Measurements from ENCODE around the gene CYP19A1. TPM values are rescaled to one million over a fixed set of nuclear protein-coding genes. Genes with fewer than 3 reads are reported as not detected.

The CYP19A1 gene
- total RNA-seq, 1 donor from 2014 or later, result 0.58 TPM

DNA sequence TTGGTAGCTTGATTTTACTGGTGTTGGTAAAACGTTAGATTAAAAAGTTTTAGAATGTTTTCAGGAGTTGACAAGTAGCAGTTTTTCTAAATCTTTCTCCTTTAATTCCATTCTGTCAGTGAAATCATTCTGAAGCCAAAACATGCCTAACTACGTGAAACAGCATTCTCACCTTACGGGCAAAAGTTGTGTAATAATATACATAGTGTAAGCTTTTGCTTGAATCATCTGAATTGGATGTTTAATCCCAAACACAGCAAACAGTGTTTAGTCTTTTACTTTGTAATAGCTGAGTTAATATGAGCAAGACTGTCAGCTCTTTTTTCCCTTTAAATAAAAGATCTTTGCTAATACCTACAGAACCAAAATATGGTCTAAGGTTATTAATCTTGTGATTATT lies 100.6 kb downstream of the CYP19A1 start:
- Histone ChIP-seq H3K4me1 (no peaks in the 10 kb centered on the region), H3K4me3 (no peak overlapping the region), H3K27ac (no peak overlapping the region), H3K9me3 (no peaks in the 10 kb centered on the region), H3K27me3 (peaks cover 18% of the 10 kb centered on the region), H3K36me3 (no peaks in the 10 kb centered on the region)
- ATAC-seq, result no peak
- intact Hi-C loops (cut with DNase I), result no loop called here
- no peak for DNase-seq
- TF ChIP-seq, protein P1, sequence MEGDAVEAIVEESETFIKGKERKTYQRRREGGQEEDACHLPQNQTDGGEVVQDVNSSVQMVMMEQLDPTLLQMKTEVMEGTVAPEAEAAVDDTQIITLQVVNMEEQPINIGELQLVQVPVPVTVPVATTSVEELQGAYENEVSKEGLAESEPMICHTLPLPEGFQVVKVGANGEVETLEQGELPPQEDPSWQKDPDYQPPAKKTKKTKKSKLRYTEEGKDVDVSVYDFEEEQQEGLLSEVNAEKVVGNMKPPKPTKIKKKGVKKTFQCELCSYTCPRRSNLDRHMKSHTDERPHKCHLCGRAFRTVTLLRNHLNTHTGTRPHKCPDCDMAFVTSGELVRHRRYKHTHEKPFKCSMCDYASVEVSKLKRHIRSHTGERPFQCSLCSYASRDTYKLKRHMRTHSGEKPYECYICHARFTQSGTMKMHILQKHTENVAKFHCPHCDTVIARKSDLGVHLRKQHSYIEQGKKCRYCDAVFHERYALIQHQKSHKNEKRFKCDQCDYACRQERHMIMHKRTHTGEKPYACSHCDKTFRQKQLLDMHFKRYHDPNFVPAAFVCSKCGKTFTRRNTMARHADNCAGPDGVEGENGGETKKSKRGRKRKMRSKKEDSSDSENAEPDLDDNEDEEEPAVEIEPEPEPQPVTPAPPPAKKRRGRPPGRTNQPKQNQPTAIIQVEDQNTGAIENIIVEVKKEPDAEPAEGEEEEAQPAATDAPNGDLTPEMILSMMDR (IDR thresholded peaks at IDR 0.05), result no peak

DNA sequence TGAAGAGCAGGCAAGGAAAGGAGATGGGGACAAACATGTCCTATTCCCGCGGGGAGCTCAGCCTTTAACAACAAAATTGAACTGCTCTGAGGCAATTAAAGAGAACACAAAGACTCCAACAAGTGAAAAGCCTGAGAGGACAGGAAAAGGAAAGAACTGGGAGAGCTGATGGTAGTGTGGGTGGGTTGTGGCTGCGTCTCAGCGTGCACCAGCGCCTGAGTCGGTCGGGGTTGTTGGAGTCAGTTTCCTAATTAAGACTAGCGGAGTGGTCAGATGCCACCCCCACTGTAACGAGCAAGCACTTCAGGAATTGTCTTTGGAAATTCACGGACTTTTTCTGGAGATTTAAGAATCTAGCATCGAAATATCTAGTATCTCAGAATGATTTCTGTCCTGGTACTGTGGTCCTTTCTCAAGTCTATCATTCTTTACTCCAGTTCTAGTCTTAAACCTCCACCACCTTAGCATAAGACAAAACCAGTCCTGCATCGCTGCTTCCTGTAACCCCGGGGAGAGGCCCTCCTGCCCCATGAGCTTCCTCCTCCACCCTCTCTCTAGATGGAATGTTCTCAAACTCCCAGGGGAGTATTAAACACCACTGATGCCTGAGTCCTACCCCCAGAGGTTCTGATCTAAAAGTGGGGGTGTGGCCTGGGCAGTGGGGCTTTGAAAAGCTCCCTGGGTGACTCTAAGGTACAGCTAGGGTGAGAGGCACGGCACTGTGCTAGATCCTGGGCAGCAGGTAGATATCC lies 104.0 kb downstream of the CYP19A1 start:
- intact Hi-C loops (cut with DNase I), result no loop called here
- H3K4me3 ChIP-seq, result no peak overlapping the region
- DNase-seq (no peak), ATAC-seq (no peak)
- no peaks in the 10 kb centered on the region for H3K4me1 ChIP-seq
- TF ChIP-seq, protein P1 (IDR thresholded peaks at IDR 0.05), result no peak
- no peak overlapping the region for H3K27ac ChIP-seq
- no peaks in the 10 kb centered on the region for H3K9me3 ChIP-seq
- no peaks in the 10 kb centered on the region for H3K36me3 ChIP-seq
- peaks cover 18% of the 10 kb centered on the region for H3K27me3 ChIP-seq

DNA sequence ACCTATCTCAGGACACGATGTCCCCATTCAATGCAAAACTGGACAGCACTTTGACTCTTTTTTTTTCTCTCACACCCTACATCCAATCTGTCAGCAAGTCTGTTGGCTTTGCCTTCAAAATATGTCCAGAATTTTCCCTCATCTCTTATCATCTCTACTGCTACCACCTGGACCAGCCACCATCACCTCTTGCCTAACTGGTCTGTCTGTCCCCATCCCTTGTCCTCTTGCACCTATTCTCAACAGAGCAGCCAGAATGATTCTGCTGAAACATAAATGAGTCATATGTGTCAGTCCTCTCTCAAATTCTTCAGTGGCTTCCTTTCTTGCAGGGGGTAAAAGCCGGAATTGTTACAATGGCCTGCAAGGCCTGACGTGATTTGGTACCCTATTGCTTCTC lies 105.8 kb downstream of the CYP19A1 start:
- no peaks in the 10 kb centered on the region for H3K9me3 ChIP-seq
- intact Hi-C loops (cut with DNase I), result no loop called here

DNA sequence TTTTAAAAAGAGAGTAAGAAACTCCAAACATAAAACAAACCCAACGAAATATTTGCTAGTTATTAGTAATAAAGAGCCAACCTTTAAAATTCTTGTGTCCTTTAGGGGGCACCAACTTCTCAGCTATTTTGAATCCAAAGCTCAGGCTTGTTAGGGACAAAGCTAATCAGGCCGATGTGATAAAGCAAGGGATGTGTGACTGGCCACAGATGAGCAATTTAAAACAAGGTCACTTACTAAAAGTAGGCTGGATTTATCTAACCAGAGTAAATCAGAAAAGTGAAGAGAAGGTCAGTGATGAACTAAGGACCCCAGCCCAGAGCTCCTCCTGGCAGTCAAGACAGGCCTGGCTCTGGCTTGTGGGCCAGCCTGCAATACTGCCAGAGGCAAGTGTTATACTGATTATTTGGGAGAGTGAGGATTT lies 108.5 kb downstream of the CYP19A1 start:
- TF ChIP-seq, protein P1 (IDR thresholded peaks at IDR 0.05), result peak; percentile 30
- no peaks in the 10 kb centered on the region for H3K9me3 ChIP-seq
- intact Hi-C loops (cut with DNase I), result no loop called here
- no peak overlapping the region for H3K27ac ChIP-seq
- peak; percentile 34 for ATAC-seq
- no peak overlapping the region for H3K4me3 ChIP-seq
- no peaks in the 10 kb centered on the region for H3K36me3 ChIP-seq
- no peaks in the 10 kb centered on the region for H3K27me3 ChIP-seq
- H3K4me1 ChIP-seq, result no peaks in the 10 kb centered on the region
- no peak for DNase-seq

More for the DNA sequence above, 105.8 kb downstream of the CYP19A1 start:
- H3K4me3 ChIP-seq, result no peak overlapping the region
- no peak for ATAC-seq
- H3K36me3 ChIP-seq, result no peaks in the 10 kb centered on the region
- H3K27ac ChIP-seq, result no peak overlapping the region
- H3K4me1 ChIP-seq, result no peaks in the 10 kb centered on the region
- DNase-seq, result no peak
- TF ChIP-seq, protein P1 (IDR thresholded peaks at IDR 0.05), result no peak
- peaks cover 11% of the 10 kb centered on the region for H3K27me3 ChIP-seq

DNA sequence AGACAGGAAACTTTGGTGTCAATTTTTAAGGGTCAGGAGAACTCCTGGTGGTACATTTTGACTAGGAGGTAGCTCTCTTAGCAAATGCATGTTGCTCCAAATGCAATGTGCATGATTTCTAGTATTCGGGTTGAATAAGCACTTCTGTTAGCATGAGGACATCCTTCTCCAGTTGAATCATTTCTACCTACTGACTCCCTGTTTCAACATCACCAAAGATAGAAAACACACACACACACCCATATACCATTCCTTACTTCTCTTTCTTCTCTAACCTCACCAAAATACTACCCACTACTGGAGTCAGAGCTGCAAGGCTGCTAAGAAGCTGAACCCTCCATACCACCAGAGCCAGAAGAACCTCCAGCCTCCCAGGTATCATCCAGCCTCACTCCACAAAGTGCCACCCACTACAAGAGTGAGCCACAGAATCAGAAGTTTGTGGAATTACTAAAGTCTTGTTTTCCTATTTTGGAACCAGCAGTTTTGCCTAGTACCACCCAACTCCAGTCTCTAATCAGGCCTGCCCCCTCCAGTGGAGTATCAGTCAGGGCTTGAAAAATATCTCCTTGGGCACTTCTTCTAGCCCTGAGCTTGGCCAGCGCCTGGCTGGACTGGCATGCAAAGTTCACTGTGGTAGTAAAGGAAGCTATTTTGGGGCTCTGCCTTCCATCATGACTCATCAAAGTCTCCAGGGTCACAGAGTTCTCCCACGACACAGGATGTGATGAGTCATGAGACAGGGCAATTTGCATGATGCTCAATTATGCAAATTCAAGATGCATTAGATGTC lies 110.3 kb downstream of the CYP19A1 start:
- no peak overlapping the region for H3K27ac ChIP-seq
- intact Hi-C loops (cut with DNase I), result no loop called here
- no peak for DNase-seq
- no peaks in the 10 kb centered on the region for H3K4me1 ChIP-seq
- H3K4me3 ChIP-seq, result no peak overlapping the region
- H3K27me3 ChIP-seq, result no peaks in the 10 kb centered on the region
- ATAC-seq, result peak; percentile 62
- H3K9me3 ChIP-seq, result no peaks in the 10 kb centered on the region
- no peaks in the 10 kb centered on the region for H3K36me3 ChIP-seq
- TF ChIP-seq, protein P1 (IDR thresholded peaks at IDR 0.05), result no peak
